ENCODE results near the gene SETD6. TPM values are rescaled to one million over a fixed set of nuclear protein-coding genes. Genes with fewer than 3 reads are reported as not detected.
"Not testable (repeated sequence)": the region's sequence is repeated elsewhere in the genome, so short reads cannot be mapped to it uniquely, and the experiment has no call there.

The SETD6 gene, protein sequence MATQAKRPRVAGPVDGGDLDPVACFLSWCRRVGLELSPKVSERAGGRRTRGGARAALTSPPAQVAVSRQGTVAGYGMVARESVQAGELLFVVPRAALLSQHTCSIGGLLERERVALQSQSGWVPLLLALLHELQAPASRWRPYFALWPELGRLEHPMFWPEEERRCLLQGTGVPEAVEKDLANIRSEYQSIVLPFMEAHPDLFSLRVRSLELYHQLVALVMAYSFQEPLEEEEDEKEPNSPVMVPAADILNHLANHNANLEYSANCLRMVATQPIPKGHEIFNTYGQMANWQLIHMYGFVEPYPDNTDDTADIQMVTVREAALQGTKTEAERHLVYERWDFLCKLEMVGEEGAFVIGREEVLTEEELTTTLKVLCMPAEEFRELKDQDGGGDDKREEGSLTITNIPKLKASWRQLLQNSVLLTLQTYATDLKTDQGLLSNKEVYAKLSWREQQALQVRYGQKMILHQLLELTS
- total RNA-seq, result 10 to 100 TPM; 25.2 to 26.5 TPM

DNA sequence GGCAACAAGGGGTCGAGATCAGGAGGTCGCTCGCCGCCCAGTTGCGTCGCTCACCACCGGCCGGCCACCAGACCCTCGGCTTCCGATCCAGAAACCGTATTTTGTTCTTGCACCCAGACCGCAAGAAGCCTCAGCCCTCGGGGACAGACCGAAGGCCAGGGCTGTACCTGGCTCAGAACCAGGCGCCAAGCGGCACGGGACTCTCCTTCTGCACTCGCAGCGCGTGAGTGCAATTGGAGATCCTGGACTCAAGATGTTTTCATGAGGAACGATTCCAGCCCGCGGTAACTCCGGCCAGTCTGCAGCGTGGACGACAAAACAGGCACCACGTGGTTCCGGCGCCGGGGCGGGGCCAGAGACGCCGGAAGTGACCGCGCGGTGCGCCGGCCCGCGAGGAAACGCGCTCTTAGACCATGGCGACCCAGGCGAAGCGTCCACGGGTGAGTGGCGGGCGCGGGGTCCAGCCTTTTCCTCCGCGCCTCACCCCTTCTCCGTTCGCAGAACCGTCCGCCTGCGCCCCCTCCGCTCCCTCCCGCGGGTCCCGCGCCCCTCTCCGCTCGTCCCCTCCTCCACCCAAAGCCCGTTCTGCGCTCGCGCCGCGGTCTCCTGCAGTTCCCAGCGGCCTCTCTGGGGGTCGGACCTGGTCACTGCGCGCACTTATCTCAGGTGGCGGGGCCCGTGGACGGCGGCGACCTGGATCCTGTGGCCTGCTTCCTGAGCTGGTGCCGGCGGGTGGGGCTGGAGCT lies at the start of gene SETD6:
Gene SETD6 (plus strand): TSS at position 393 of the 746 bp plus-strand sequence. CDS start 21 bp downstream, at position 414.
- ChIA-PET CTCF (interaction anchor here (1.5 to 2.5 kb wide), 2 partner anchors 179 to 241 kb away, joined by 3 to 7 read pairs; no protein-coding TSS in a partner anchor), POLR2A (interaction anchor here (1.0 to 2.0 kb wide), 2 partner anchors 14 to 114 kb away, joined by 7 to 8 read pairs; partner anchors contain the start of gene CNOT1)

DNA sequence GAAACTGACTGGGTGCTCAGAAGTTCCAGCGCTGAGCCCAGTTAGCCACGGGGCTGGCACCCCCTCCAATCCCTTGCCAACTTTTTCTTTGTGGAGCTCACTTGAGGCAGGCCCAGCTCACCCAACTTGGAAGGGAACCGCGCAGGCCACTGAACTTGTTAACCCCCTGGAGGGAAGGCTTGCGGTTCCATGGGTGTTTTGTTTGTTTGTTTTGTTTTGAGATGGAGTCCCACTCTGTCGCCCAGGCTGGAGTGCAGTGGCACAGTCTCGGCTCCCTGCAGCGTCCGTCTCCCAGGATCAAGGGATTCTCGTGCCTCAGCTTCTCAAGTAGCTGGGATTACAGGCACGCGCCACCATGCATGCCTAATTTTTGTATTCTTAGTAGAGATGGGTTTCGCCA lies 49.5 kb upstream of the SETD6 start:
- CTCF ChIA-PET, result no interaction called here
- POLR2A ChIA-PET, result no interaction called here

DNA sequence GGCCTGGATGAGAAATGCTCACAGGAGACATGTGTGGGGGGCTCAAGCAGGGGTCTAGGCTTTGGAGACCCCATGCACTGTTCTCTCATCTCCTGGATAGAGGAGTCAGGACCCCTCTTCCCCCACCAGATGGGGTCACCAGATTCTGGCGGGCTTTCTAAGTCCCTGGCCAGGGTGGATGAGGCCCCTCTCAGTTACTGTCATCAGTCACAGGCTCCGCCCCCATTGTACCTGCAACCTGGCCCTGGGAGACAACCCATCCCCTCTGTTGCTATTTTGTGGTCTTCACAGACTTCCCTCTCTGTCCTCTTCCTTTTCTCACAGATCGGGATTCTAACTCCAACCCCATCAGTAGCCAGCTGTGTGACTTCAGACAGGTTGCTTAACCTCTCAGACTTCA lies 48.9 kb upstream of the SETD6 start:
- ChIA-PET CTCF (no interaction called here), POLR2A (no interaction called here)

DNA sequence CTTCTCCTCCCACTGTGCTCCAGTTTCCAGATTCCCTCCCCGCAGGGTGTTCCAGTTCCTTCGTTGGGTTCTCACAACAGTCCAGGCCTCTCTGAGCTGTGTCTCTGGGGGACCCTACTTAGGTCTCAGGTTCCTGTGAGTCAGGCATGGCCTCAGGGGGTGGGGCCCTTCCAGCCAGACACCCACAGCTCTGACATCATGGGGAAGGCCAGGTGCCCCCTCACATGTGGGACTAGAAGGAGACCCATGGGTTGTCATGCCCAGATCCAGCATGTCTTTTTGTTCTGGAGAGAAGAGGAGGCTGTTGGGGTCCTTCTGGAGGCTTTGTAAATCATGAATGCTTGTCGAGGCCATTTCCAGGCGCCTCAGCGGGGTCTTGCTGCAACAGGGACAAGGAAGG lies 47.4 kb upstream of the SETD6 start:
- ChIA-PET POLR2A (no interaction called here), CTCF (no interaction called here)

DNA sequence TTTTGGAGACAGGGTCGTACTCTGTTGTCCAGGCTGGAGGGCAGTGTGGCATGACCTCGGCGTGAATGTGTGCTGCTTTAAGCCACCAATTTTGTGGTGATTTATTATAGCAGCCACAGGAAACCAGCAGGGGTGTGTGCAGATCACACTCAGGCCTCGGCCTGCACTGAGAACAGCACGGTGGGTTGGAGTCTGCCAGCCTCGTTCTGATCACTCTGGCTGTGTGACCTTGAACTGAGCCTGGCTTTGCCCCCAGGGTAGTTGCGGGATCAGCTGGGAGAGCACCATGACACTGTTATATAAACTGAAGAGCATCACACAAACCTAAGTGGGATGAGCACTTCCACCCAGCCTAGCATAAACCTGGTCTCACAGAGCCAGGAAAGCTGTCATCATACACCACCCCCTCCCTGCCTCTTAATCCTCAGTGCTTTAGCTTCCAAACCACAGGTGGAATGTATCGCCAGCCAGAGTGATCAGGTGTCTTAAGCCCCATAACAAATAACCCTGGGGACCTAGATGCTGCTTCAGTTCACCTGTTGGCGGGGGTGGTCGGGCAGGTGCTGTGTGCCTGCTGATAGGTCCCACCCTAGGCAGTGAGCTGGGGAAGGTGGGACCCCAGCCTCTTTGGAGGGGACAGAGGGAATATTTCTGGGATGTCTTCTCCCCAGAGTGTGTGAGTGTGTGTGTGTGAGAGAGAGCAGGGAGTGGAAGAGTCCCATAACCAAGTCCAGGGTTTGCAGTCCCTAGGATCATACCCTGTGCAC lies 43.9 kb upstream of the SETD6 start:
- CTCF ChIA-PET, result interaction anchor here (0.6 to 0.7 kb wide), 3 partner anchors 66 to 471 kb away, joined by 3 to 4 read pairs (median 3); partner anchors contain the start of genes GINS3 and ZNF319

DNA sequence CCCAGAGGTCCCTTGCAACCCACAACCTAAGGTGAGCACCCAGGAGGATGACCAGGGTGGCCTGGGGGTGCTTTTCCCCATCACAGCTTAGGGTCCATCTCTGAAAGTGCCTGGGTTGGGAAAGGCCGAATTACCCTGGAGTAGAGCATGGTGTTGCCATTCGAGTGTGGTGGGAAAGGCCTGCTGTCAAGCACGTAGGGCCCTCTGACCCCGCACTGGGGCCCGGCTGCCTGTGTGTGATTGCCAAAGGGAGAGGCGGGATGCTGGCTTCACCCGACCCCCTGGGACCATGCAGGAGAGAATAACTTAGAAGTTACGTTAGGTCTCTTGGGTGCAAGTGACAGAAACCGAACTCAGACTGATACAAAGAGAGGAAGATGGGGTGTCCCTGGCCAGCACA lies 43.1 kb upstream of the SETD6 start:
- ChIA-PET CTCF (no interaction called here), POLR2A (no interaction called here)

More for the DNA sequence above, 43.9 kb upstream of the SETD6 start:
- POLR2A ChIA-PET, result no interaction called here

DNA sequence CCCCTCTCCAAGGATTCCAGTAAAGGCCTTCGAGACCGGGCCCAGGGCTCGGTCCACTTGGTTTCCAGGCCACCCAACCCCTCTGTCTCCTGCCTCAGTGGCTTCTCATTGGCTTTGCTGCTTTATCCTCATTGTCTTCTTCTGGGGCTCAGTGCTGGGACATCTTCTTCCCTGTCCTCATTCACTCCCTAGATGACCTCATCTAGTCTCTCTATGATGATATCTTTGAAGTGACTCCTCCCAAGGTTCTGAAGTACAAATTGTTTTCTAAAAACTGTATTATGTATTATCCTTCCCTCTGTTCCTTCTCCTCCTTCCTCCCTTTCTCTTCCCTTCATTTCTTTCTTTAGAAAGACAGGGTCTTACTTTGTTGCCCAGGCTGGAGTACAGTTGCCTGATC lies 42.5 kb upstream of the SETD6 start:
- POLR2A ChIA-PET, result no interaction called here
- CTCF ChIA-PET, result no interaction called here

DNA sequence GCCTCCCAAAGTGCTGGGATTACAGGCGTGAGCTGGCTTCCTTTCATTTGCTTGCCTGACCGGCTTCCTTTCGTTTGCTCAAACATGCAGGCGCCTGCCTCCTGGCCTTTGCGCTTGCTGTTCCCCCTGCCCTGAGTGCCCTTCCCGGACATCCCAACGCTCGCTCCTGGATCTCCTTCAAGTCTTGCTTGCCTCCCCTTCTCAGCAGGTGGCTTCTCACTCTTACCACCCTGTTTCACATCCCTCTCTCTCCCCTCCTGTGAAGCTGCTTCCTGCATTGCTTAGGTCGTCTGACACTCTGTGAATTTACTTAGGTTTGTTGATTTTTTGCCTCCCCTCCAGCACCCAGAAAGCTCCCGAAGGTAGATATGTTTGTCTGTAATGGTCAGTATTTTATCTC lies 41.0 kb upstream of the SETD6 start:
- POLR2A ChIA-PET, result no interaction called here
- CTCF ChIA-PET, result no interaction called here

DNA sequence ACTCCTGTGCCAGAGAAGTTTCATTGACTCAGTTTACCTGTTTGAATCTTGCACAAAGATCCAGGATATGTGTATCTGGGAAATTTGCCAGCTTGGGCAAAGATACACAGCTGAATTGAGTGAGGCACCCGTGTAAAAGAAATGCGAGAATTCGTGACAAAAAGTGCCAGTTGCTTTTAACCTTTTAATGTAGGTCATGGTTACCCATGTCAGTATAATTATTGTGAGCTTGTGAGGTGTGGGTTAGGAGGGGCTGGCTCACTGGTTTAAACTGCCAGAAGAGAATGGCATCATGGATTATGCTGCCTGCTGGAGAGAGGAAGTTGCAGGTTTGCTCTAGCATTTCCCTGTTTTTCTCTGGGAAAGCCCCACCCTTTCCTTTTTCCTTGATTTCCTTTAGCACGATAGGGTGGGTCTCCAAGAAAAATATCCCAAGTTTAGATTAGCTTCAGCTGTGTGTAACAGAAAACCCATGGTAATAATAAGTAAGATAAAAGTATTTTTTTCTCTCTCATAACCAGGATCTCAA lies 40.2 kb upstream of the SETD6 start:
- CTCF ChIA-PET, result no interaction called here

DNA sequence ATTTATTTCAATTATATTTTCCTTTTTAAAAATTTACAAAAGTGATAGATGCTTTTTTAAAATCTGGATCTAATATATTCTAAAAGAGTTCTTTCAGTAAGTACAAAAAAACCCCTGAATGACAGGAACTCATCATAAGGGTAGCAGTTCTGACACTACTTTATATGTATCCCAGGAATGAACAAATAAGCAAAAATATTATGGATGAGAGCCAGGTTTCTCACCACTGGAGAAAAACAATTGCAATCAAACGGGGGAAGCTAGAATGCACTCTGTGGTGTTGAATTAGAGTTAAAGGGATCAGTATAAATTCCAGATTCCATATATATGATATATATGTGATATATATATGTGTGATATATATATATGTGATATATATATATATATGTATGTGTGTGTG lies 38.5 kb upstream of the SETD6 start:
- ChIA-PET CTCF (no interaction called here), POLR2A (no interaction called here)

More for the DNA sequence above, 40.2 kb upstream of the SETD6 start:
- POLR2A ChIA-PET, result no interaction called here

DNA sequence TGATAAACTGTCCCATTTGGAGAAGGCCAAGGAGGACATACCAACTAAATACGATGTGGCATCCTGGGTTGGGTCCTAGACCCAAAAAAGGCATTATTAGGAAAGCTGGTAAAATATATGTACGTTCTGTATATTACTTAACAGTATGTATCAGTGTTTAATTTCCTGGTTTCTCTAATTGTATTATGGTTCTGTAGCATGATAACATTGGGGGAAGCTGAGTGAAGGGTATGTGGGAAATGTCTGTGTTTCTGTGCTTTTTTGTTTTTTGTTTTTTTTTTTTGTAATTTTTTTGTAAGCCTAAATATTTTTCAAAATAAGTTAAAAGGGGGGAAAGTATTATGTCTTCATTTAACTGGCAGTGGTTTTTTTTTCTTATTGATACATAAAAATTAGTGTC lies 36.9 kb upstream of the SETD6 start:
- ChIA-PET CTCF (interaction anchor here (0.6 kb wide), 1 partner anchor 234 kb away, joined by 4 read pairs; no protein-coding TSS in a partner anchor), POLR2A (no interaction called here)

DNA sequence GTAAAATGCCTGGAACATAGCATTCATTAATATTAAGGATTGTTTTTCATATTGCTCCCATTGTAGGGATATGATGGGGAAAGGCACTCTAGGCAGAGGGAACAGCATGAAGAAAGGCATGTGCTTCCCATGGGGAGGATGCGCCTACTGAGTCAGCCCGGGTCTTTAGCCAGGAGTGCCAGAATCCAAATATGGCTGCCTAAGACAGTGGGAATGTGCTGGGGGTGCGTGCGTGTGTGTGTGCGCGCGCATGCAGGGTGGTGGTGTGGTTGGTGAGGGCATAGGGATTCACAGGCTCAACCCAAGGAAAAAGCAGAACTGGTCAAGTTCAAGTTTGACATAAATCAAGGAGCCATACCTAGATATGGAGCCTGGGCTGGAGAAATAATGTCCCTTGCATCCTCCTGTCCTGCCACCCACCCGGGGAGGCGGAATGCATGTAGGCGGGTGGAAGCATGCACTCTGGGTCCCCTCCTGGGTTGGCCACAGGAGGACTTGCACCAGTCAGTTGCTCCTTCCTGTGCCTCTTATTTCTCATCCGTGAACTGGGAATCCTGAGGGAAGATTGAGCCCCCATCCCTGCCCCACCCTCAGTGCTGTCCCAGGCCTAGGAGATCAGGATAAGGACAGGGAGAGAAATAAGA lies 34.0 kb upstream of the SETD6 start:
- CTCF ChIA-PET, result interaction anchor here (0.7 kb wide), 1 partner anchor 125 kb away, joined by 5 read pairs; no protein-coding TSS in a partner anchor
- POLR2A ChIA-PET, result no interaction called here

DNA sequence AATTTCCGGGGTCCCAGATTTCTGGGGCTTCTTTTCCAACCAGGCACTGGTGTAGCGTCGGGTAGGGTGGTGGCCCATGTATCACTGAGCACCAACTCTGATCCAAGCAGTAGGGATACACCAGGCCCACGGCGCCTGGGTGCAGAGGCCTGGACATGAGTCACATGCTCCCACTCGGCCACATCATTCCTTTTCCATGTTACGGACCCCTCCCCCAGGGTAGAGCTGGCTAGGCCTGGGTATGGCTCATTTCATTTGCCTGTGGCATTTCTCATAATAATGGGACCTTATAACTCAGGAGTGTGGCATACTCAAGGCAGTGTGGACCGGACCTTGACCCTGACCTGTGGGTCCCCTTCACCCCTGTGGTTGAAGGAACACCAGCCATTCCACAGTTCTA lies 33.4 kb upstream of the SETD6 start:
- ChIA-PET CTCF (no interaction called here), POLR2A (no interaction called here)

DNA sequence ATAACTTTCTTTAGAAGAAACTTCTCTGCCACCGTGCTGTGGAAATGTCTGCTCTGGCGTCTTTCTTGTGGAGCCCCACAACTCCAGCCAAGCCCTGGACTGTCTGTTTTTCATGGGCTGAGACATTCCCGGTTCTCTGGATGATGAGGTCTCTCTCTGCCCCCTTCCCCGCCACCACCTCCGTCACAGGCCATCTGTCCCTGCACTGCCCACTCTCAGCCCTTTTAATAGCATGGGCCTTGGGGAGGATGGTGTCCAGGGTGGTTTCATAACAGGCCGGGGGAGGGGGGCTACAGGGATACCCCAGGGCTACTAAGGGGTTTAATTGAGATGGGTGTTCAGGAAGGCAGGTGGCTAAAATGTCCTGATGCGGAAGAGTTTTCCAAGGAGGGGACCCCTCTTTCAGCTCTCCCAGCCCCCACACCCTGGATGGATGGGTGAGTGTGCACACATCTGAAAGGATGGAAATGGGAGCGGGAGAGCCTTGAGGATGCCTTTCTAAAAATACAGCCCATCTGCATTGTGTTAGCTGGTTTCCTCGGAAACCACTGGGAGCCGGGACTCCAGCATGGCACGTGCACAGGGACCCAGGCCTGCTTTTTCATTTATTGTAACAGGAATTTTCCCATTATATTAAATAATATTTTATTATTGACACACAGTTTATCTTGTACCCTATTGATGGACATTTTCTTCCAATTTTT lies 30.0 kb upstream of the SETD6 start:
- ChIA-PET CTCF (interaction anchor here (6.0 kb wide), 1 partner anchor 149 kb away, joined by 80 read pairs; no protein-coding TSS in a partner anchor), POLR2A (no interaction called here)

DNA sequence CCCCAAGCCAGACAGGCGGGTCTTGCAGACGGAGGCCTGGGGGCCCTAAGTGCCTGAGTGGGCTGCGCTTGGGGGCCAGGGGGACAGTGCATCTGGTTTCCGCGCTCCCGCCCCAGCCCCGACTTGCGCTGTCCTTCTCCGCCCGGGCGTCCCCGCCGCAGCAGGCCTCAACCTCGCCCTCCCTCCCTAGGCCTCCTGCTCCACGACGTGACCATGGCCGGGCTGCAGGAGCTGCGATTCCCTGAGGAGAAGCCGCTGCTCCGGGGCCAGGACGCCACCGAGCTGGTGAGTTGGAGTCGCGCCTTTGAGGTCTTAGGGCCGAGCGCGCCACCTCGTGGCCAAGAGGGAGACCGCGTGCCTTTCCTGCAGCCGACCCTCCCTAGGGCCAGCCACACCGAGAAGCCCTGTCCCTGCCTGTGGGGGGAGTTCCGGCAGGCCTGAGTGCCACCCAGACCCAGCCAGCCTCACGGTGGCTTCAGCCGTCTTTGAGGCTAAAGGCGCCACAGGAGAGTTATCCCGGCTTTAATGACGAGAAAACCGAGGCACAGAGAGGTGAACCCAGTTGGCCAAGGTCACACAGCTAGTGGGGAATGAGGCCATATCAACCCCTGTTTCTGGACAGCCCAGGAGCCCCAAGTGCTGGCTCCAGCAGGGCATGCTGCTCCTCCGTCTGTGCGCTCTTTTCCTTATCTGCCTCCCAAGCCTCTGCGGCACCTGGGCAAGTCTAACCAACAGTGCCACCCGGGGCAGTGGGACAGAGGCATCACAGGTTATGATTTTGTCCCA lies 27.6 kb upstream of the SETD6 start:
- CTCF ChIA-PET, result interaction anchor here (0.6 to 6.0 kb wide), 15 partner anchors 10 to 692 kb away, joined by 3 to 80 read pairs (median 4); partner anchors contain the start of gene NDRG4
- POLR2A ChIA-PET, result no interaction called here

DNA sequence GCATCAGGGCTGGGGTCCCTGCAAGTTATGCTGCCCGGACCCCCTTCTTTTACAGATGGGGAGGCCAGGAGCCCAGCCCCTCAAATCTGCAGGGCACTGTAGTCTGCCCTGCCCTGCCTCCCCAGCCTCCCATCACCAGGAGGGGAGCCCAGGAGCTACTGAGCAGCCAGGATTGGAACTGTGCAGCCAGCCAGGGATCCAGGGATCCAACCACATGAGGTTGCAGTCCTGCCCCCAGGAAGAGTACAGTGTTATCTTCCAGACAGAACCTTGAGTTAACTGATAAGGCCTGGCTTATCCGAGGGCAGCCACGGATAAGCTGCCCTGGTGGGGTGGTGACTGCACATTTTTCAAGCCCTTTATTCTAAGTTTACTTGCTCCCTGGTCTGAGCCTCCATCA lies 26.8 kb upstream of the SETD6 start:
- CTCF ChIA-PET, result interaction anchor here (0.7 to 6.0 kb wide), 9 partner anchors 12 to 169 kb away, joined by 3 to 80 read pairs (median 6); partner anchors contain the start of gene NDRG4
- POLR2A ChIA-PET, result no interaction called here

DNA sequence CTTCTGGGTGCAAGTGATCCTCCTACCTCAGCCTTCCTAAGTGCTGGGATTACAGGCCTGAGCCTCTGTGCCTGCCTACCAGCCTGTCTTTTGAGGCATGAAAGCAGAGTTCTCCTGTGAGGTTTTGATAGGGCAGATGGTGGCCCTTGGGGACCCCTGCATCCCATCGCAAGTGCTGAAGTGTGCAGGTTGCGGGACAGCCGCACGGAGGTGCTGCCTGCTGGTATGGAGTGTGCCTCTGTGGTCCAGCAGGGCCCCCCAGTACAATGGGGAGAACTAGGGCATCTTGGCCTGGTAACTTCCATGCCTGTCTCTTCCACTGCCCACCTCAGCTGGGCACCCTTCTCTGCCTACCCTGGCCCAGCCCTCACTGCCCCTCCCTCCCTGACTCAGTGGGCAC lies 25.3 kb upstream of the SETD6 start:
- ChIA-PET POLR2A (no interaction called here), CTCF (interaction anchor here (2.9 kb wide), 1 partner anchor 11 kb away, joined by 12 read pairs; the partner anchor contains the start of gene NDRG4)

DNA sequence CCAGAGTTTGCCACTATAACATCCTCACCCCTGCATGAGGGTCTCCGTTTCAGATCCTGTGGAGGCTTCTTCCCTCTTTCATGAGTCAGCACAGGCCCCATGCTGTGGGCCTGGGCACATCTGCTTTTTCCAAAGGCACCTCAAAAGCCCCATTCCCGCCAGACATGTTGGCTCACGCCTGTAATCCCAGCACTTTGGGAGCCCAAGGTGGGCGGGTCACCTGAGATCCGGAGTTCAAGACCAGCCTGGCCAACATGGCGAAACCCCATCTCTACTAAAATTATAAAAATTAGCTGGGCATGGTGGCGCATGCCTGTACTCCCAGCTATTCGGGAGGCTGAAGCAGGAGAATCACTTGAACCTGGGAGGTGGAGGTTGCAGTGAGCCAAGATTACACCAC lies 24.8 kb upstream of the SETD6 start:
- POLR2A ChIA-PET, result not testable (repeated sequence)
- CTCF ChIA-PET, result interaction anchor here (2.3 kb wide), 1 partner anchor 154 kb away, joined by 9 read pairs; no protein-coding TSS in a partner anchor

Measured in activated CD8-positive, alpha-beta memory T cell treated with anti-CD3 and anti-CD28 coated beads for 36 hours (primary cell).